SK-N-SH (cell line): ENCODE results near the gene CDC27. TPM values are rescaled to one million over a fixed set of nuclear protein-coding genes. Genes with fewer than 3 reads are reported as not detected.
A peak's percentile ranks its signal among the peaks of the same experiment; 100 is the strongest.

ENCODE experiments used
- CTCF ChIA-PET: fragments of 300-600, 350-600 bp; formaldehyde crosslinking; extraction: SDS; loops from one replicate; lab custom pipeline; 2021; lab: Yijun Ruan, JAX
- POLR2A ChIA-PET: fragments of 350-600 bp; sonication (Branson Sonifier 250); formaldehyde crosslinking; extraction: SDS; loops from one replicate; lab custom pipeline; 2020; ENCODE audit warnings: antibody characterized with exemption, inconsistent platforms; lab: Yijun Ruan, JAX
- DNase-seq: peaks from one replicate; pipeline ENCODE4 v3.0.0; 2012
- H2AFZ ChIP-seq: fragments of 200-600 bp; sonication (generic); 2 replicates; pipeline ENCODE4 v1.8.1; 2016; ENCODE audit warnings: antibody characterized with exemption, mild to moderate bottlenecking, low read depth
- H3F3A ChIP-seq: fragments of 200-600 bp; sonication (generic); replicated peaks from 2 replicates; pipeline ENCODE3; 2016; ENCODE audit warnings: antibody characterized with exemption, mild to moderate bottlenecking; ENCODE audit not compliant: insufficient read depth
- H3K27ac ChIP-seq, 2 experiments: fragments of 200-500 bp in 1 of 2; fragments of 200-600 bp in 1 of 2; sonication (Bioruptor generic) in 1 of 2; sonication (generic), shearing (Covaris generic) in 1 of 2; 2 replicates each; pipeline versions ENCODE4 v1.5.1 to v1.6.1; 2014 to 2016; ENCODE audit warnings: low read depth in 2 of 2, inconsistent platforms in 1 of 2, low read length in 1 of 2, mild to moderate bottlenecking in 1 of 2, mixed read lengths in 1 of 2
- H3K27me3 ChIP-seq: fragments of 200-600 bp; sonication (generic), shearing (Covaris generic); 2 replicates; pipeline ENCODE4 v1.6.1; 2016; ENCODE audit warnings: mixed run types; ENCODE audit not compliant: insufficient read depth
- H3K36me3 ChIP-seq, 2 experiments: fragments of 200-500 bp in 1 of 2; fragments of 200-600 bp in 1 of 2; sonication (Bioruptor generic) in 1 of 2; sonication (generic) in 1 of 2; replicated peaks in 1 of 2; 2 replicates each; pipeline versions ENCODE3 to v1.5.1; 2014 to 2016; ENCODE audit warnings: low read length in 1 of 2, mild to moderate bottlenecking in 1 of 2; ENCODE audit not compliant: insufficient read depth in 2 of 2, control insufficient read depth in 1 of 2
- H3K4me1 ChIP-seq, 2 experiments: fragments of 200-500 bp in 1 of 2; fragments of 200-600 bp in 1 of 2; sonication (Bioruptor generic) in 1 of 2; sonication (generic), shearing (Covaris generic) in 1 of 2; 2 replicates each; pipeline versions ENCODE4 v1.5.1 to v1.6.1; 2014 to 2016; ENCODE audit warnings: low read depth in 1 of 2, low read length in 1 of 2, mixed run types in 1 of 2; ENCODE audit not compliant: insufficient read depth in 2 of 2, control insufficient read depth in 1 of 2
- H3K4me2 ChIP-seq: fragments of 200-600 bp; sonication (generic), shearing (Covaris generic); 2 replicates; pipeline ENCODE4 v1.6.1; 2017; ENCODE audit warnings: mixed run types
- H3K4me3 ChIP-seq, 2 experiments: fragments of 200-500 bp in 1 of 2; fragments of 200-600 bp in 1 of 2; sonication (Bioruptor generic) in 1 of 2; sonication (generic), shearing (Covaris generic) in 1 of 2; 2 replicates each; pipeline versions ENCODE4 v1.5.1 to v1.8.1; 2014 to 2016; ENCODE audit warnings: low read depth in 2 of 2, inconsistent platforms in 1 of 2, low read length in 1 of 2, mild to moderate bottlenecking in 1 of 2, mixed read lengths in 1 of 2, moderate library complexity in 1 of 2
- H3K79me2 ChIP-seq: fragments of 200-600 bp; sonication (generic); 2 replicates; pipeline ENCODE4 v1.8.1; 2017; ENCODE audit warnings: mild to moderate bottlenecking; ENCODE audit not compliant: insufficient read depth
- H3K9ac ChIP-seq: fragments of 200-600 bp; sonication (generic); 2 replicates; pipeline ENCODE4 v1.6.1; 2017; ENCODE audit warnings: mixed run types
- H3K9me2 ChIP-seq: fragments of 200-600 bp; sonication (generic); 2 replicates; pipeline ENCODE4 v1.6.1; 2017; ENCODE audit warnings: mixed run types
- H3K9me3 ChIP-seq: fragments of 200-600 bp; sonication (generic); 2 replicates; pipeline ENCODE4 v1.6.1; 2017; ENCODE audit warnings: mixed run types, mild to moderate bottlenecking, moderate library complexity
- H4K20me1 ChIP-seq: fragments of 200-600 bp; sonication (generic); 2 replicates; pipeline ENCODE4 v1.6.1; 2017; ENCODE audit warnings: mild to moderate bottlenecking, mixed run types; ENCODE audit not compliant: insufficient read depth
- CHD2 ChIP-seq: fragments of 150-350 bp; IDR thresholded peaks from 2 replicates; pipeline ENCODE4 v1.6.1; 2018; ENCODE audit warnings: low read length; ENCODE audit not compliant: partially characterized antibody
- EP300 ChIP-seq, 2 experiments: IDR thresholded peaks; 2 replicates each; pipeline versions ENCODE4 v1.4.0 to v1.6.1; 2012; ENCODE audit warnings: borderline replicate concordance in 1 of 2, low read depth in 1 of 2, low read length in 1 of 2
- EZH2phosphoT487 ChIP-seq: fragments of 200-600 bp; sonication (generic); IDR thresholded peaks from 2 replicates; pipeline ENCODE4 v1.6.1; 2017; ENCODE audit warnings: low read depth, mixed run types, mild to moderate bottlenecking, antibody characterized with exemption, moderate library complexity, borderline replicate concordance
- FOXJ3 ChIP-seq: sonication (generic); formaldehyde crosslinking; IDR thresholded peaks from 2 replicates; pipeline ENCODE4 v1.5.1; 2020; ENCODE audit warnings: mild to moderate bottlenecking, missing genetic modification reagents
- FOXM1 ChIP-seq: IDR thresholded peaks from 2 replicates; pipeline ENCODE4 v1.4.0; 2012; ENCODE audit warnings: low read depth, mild to moderate bottlenecking
- GATA2 ChIP-seq: sonication (generic); formaldehyde crosslinking; IDR thresholded peaks from 2 replicates; pipeline ENCODE4 v1.5.0; 2020; ENCODE audit warnings: mild to moderate bottlenecking, missing genetic modification reagents
- IRF3 ChIP-seq: fragments of 150-350 bp; IDR thresholded peaks from 2 replicates; pipeline ENCODE4 v1.6.1; 2016; ENCODE audit warnings: mild to moderate bottlenecking, low read depth, low read length
- MEF2A ChIP-seq: IDR thresholded peaks from 2 replicates; pipeline ENCODE4 v1.4.0; 2012; ENCODE audit warnings: low read depth, borderline replicate concordance
- NFIC ChIP-seq: IDR thresholded peaks from 2 replicates; pipeline ENCODE4 v1.4.0; 2012; ENCODE audit warnings: borderline replicate concordance
- RAD21 ChIP-seq: IDR thresholded peaks from 2 replicates; pipeline ENCODE4 v1.6.1; 2012; ENCODE audit warnings: mild to moderate bottlenecking, low read length
- RCOR1 ChIP-seq: fragments of 150-350 bp; IDR thresholded peaks from 2 replicates; pipeline ENCODE4 v1.6.1; 2017; ENCODE audit warnings: antibody characterized with exemption, low read length
- RXRA ChIP-seq: IDR thresholded peaks from 2 replicates; pipeline ENCODE4 v1.4.0; 2012; ENCODE audit warnings: low read depth, mild to moderate bottlenecking, borderline replicate concordance
- SMC3 ChIP-seq: IDR thresholded peaks from 2 replicates; pipeline ENCODE4 v1.6.1; 2012; ENCODE audit warnings: low read depth, low read length, improper control_type of control experiment
- TAF1 ChIP-seq: IDR thresholded peaks from 2 replicates; pipeline ENCODE4 v1.6.1; 2012; ENCODE audit warnings: low read depth, mild to moderate bottlenecking, low read length, moderate library complexity, borderline replicate concordance
- TCF12 ChIP-seq: IDR thresholded peaks from 2 replicates; pipeline ENCODE4 v1.4.0; 2012
- TEAD4 ChIP-seq: IDR thresholded peaks from 2 replicates; pipeline ENCODE4 v1.4.0; 2012; ENCODE audit warnings: mild to moderate bottlenecking, borderline replicate concordance; ENCODE audit not compliant: insufficient read depth
- YY1 ChIP-seq: IDR thresholded peaks from 2 replicates; pipeline ENCODE4 v1.4.0; 2012; ENCODE audit warnings: low read depth, mild to moderate bottlenecking
- WGBS: methylation state at CpG from one replicate; pipeline ENCODE4 v1.1.6; 2017; ENCODE audit warnings: low lambda C conversion rate; 5-methylcytosine and 5-hydroxymethylcytosine counted together
- polyA plus RNA-seq, 3 experiments: library from polyadenylated mRNA; depleted of rRNA; stranded (reverse); fragments of >200 nt; gene quantifications; 2 replicates each; pipeline ENCODE4 v1.2.3, GENCODE V29; 2012
- TF ChIP-seq, protein P1 (sequence below): IDR thresholded peaks from 2 replicates; pipeline ENCODE4; 2012
- TF ChIP-seq, protein P2 (sequence below): fragments of 200-600 bp; sonication (generic); IDR thresholded peaks from 2 replicates; pipeline ENCODE4 v1.6.1; 2017; ENCODE audit warnings: antibody characterized with exemption, mild to moderate bottlenecking, moderate library complexity
- TF ChIP-seq, protein P3 (sequence below): fragments of 150-350 bp; IDR thresholded peaks from 2 replicates; pipeline ENCODE4 v1.6.1; 2017; ENCODE audit warnings: antibody characterized with exemption, low read length, low read depth, borderline replicate concordance

Gene CDC27
- polyA plus RNA-seq, 1 of the 3 experiments (the other 2 are of a cell fraction), result 44.3 TPM

GRCh38 chr17:47225911-47226688, 37.0 kb upstream of the CDC27 start:
- peak overlapping the region in 1 of 2 experiments; percentile 76; a peak in 3 of 4 replicates for H3K27ac ChIP-seq
- no peaks in the 10 kb centered on the region for H3K27me3 ChIP-seq
- no peaks in the 10 kb centered on the region for H3K9me3 ChIP-seq
- H3K9me2 ChIP-seq, result no peaks in the 10 kb centered on the region
- H3K9ac ChIP-seq, result 0 out of 2 replicates have a peak overlapping the region, but pooled peaks have one; percentile 26
- POLR2A ChIA-PET, result no interaction called here
- H3K4me2 ChIP-seq, result peak overlapping the region; percentile 42
- H4K20me1 ChIP-seq, result no peaks in the 10 kb centered on the region
- H3F3A ChIP-seq, result peaks cover 15% of the 10 kb centered on the region
- TF ChIP-seq, protein P1, sequence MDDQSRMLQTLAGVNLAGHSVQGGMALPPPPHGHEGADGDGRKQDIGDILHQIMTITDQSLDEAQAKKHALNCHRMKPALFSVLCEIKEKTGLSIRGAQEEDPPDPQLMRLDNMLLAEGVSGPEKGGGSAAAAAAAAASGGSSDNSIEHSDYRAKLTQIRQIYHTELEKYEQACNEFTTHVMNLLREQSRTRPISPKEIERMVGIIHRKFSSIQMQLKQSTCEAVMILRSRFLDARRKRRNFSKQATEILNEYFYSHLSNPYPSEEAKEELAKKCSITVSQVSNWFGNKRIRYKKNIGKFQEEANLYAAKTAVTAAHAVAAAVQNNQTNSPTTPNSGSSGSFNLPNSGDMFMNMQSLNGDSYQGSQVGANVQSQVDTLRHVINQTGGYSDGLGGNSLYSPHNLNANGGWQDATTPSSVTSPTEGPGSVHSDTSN, result no peak
- TF ChIP-seq FOXM1, result no peak
- TF ChIP-seq YY1, result no peak
- no peak for TF ChIP-seq MEF2A
- TF ChIP-seq FOXJ3, result no peak
- TF ChIP-seq RCOR1, result no peak
- TF ChIP-seq, protein P2, sequence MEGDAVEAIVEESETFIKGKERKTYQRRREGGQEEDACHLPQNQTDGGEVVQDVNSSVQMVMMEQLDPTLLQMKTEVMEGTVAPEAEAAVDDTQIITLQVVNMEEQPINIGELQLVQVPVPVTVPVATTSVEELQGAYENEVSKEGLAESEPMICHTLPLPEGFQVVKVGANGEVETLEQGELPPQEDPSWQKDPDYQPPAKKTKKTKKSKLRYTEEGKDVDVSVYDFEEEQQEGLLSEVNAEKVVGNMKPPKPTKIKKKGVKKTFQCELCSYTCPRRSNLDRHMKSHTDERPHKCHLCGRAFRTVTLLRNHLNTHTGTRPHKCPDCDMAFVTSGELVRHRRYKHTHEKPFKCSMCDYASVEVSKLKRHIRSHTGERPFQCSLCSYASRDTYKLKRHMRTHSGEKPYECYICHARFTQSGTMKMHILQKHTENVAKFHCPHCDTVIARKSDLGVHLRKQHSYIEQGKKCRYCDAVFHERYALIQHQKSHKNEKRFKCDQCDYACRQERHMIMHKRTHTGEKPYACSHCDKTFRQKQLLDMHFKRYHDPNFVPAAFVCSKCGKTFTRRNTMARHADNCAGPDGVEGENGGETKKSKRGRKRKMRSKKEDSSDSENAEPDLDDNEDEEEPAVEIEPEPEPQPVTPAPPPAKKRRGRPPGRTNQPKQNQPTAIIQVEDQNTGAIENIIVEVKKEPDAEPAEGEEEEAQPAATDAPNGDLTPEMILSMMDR, result no peak
- no peak for TF ChIP-seq SMC3
- no peak for TF ChIP-seq CHD2
- no peak for TF ChIP-seq IRF3
- TF ChIP-seq RXRA, result no peak
- no peak for TF ChIP-seq EZH2phosphoT487
- no peak for TF ChIP-seq TCF12
- no peak for TF ChIP-seq GATA2 (CRISPR knock-in tag)
- TF ChIP-seq TAF1, result no peak
- no peak for TF ChIP-seq NFIC
- TF ChIP-seq EP300 (IDR thresholded peaks at IDR 0.05; ENCODE audit: borderline replicate concordance in 1 of 2, low read depth in 1 of 2, low read length in 1 of 2), result no peak
- no peak for TF ChIP-seq TEAD4
- TF ChIP-seq RAD21, result no peak
- TF ChIP-seq, protein P3, sequence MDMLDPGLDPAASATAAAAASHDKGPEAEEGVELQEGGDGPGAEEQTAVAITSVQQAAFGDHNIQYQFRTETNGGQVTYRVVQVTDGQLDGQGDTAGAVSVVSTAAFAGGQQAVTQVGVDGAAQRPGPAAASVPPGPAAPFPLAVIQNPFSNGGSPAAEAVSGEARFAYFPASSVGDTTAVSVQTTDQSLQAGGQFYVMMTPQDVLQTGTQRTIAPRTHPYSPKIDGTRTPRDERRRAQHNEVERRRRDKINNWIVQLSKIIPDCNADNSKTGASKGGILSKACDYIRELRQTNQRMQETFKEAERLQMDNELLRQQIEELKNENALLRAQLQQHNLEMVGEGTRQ, result no peak
- CTCF ChIA-PET, result interaction anchor here (0.7 to 8.6 kb wide), 4 partner anchors 41 to 390 kb away, joined by 3 to 57 read pairs (median 3); no protein-coding TSS in a partner anchor
- DNase-seq, result no peak
- H3K79me2 ChIP-seq, result no peaks in the 10 kb centered on the region
- H3K4me1 ChIP-seq, result peaks cover 5 to 17% of the 10 kb centered on the region in 2 experiments; a peak in 2 of 4 replicates
- H2AFZ ChIP-seq, result peak overlapping the region; percentile 79
- no peaks in the 10 kb centered on the region for H3K36me3 ChIP-seq
- no peak overlapping the region for H3K4me3 ChIP-seq
- 96% methylated on average over 2 of the region's 2 CpGs for WGBS
